ENCODE results near the gene ALG14. TPM values are rescaled to one million over a fixed set of nuclear protein-coding genes. Genes with fewer than 3 reads are reported as not detected.
"Not testable (repeated sequence)": the region's sequence is repeated elsewhere in the genome, so short reads cannot be mapped to it uniquely, and the experiment has no call there.

Gene ALG14
- total and polyA plus RNA-seq, 7 experiments from 2014 or later = 1.1 to 3.2 (median 1.7) TPM

DNA sequence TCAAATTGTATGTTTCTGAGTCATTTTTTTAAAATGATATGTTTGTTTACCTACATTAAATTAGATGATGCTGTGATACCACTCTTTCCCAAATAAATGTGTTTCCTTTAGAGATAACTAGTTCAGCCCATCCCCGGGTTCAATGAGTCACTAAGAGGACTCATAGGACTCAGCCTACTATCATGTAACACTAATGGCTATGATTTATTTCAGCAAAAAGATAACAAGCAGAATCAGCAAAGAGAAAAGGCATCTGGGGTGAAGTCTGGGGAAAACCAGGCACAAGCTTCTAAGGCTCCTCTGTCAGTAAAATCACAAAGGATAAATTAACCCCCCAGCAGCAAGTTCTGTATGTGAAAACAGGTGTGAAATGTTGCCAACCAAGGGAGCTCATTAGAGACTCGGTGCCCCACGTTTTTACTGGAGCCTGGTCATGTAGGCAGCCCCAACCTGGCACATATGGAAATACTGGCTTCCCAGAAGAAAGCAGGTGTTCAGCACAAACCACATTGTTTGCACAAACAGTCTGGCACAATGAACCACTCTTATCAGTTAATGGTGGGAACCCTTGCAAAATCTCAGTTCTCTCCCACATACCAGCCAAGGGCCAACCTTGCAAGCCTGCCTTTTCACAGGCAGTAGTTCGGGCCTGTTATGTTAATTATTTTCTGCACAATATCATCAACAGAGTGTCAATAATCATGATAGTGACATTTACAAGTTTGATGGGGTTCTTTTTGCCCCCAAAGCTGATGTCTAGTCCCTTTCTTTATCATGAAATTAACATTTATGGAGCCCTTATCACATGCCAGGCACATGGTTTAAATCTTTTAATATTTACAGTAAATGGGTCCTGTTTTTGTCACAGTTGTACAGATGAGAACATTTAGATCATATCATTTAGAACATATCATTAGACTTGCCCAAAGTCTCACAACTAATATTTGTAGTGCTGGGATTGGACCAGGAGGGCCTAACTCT, 122.8 kb downstream of the ALG14 start:
- no peaks in the 10 kb centered on the region for H3K4me1 ChIP-seq (ENCODE audit: control insufficient read depth in 2 of 2, insufficient read depth in 2 of 2, low read length in 2 of 2)
- peaks cover 0 to 4% (median 0%) of the 10 kb centered on the region in 5 donors for H3K36me3 Mint-ChIP-seq
- ChIA-PET CTCF (no interaction called here), POLR2A (no interaction called here)
- no peak overlapping the region for H3K4me3 ChIP-seq (ENCODE audit: low read length)
- no peak overlapping the region for H3K27ac Mint-ChIP-seq
- H3K36me3 ChIP-seq (ENCODE audit: control insufficient read depth in 2 of 3, insufficient read depth in 3 of 3, low read length in 3 of 3) = no peaks in the 10 kb centered on the region
- no peak overlapping the region for H3K4me3 Mint-ChIP-seq
- no peaks in the 10 kb centered on the region for H3K9me3 ChIP-seq (ENCODE audit: control insufficient read depth in 2 of 3, low read length in 3 of 3)
- intact Hi-C loops (cut with micrococcal nuclease) = no loop called here
- DNase-seq = no peak
- H3K27me3 Mint-ChIP-seq = peaks cover 0 to 11% (median 0%) of the 10 kb centered on the region in 5 donors
- H3K27me3 ChIP-seq (ENCODE audit: control insufficient read depth in 2 of 2, insufficient read depth in 2 of 2, low read length in 2 of 2) = no peaks in the 10 kb centered on the region
- H3K4me1 Mint-ChIP-seq = peaks cover 0 to 2% (median 0%) of the 10 kb centered on the region in 7 donors
- no peak overlapping the region for H3K27ac ChIP-seq (ENCODE audit: low read depth, low read length)
- ATAC-seq = no peak
- peaks cover 0 to 2% (median 0%) of the 10 kb centered on the region in 11 donors for H3K9me3 Mint-ChIP-seq

DNA sequence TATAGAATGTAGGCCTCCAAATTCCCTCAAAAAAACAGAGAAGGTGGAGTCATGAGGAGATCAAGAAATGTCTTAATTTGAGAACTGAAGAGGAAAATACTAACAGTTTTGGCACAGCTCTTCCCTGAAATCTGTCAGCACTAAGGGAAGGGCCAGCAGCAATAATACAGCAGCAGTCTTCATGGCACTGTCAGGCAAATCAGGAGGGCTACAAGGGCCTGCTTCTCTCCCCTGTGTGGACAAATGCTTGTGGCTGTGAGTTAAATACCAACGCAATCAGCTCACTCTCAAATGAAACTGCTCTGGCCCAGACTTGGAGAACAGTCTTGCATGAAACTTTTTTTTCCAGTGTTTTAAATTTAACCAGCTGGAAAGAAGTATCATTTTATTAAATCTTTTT, 125.3 kb downstream of the ALG14 start:
- CTCF ChIA-PET = no interaction called here
- intact Hi-C loops (cut with micrococcal nuclease) = no loop called here
- no peaks in the 10 kb centered on the region for H3K9me3 ChIP-seq (ENCODE audit: control insufficient read depth in 2 of 3, low read length in 3 of 3)

DNA sequence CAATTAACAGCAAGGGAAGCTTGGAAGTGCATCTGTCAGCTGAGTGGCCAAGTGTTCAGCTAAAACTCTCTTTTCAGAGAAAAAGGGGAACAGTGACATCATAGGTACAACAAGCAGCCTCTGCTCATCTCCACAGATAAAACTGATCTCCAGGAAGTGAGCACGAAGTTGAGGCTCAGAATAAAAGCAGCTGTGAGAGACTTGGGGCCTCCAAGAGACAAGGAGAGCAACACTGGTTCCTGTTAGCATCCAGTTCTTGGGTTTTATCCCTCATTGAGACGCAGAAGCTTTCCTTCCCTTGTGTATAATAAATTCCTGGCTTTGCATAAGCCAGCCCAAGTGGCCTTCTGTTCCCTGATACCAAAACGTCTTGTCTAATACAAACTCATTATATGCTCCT, 125.9 kb downstream of the ALG14 start:
- H3K27ac ChIP-seq (ENCODE audit: low read depth, low read length) = no peak overlapping the region
- no peak overlapping the region for H3K4me3 ChIP-seq (ENCODE audit: low read length)

More for the DNA sequence above, 125.3 kb downstream of the ALG14 start:
- Histone ChIP-seq H3K36me3 (ENCODE audit: control insufficient read depth in 2 of 3, insufficient read depth in 3 of 3, low read length in 3 of 3) (no peaks in the 10 kb centered on the region), H3K27me3 (ENCODE audit: control insufficient read depth in 2 of 2, insufficient read depth in 2 of 2, low read length in 2 of 2) (no peaks in the 10 kb centered on the region), H3K4me3 (ENCODE audit: low read length) (no peak overlapping the region), H3K4me1 (ENCODE audit: control insufficient read depth in 2 of 2, insufficient read depth in 2 of 2, low read length in 2 of 2) (no peaks in the 10 kb centered on the region), H3K27ac (ENCODE audit: low read depth, low read length) (no peak overlapping the region)
- Mint-ChIP-seq H3K4me1 (peaks cover 0 to 2% (median 0%) of the 10 kb centered on the region in 7 donors), H3K9me3 (no peaks in the 10 kb centered on the region), H3K27me3 (peaks cover 0 to 29% (median 6%) of the 10 kb centered on the region in 5 donors), H3K27ac (no peak overlapping the region), H3K4me3 (no peak overlapping the region), H3K36me3 (peaks cover 0 to 3% (median 0%) of the 10 kb centered on the region in 5 donors)
- ATAC-seq = no peak
- POLR2A ChIA-PET = no interaction called here
- no peak for DNase-seq

DNA sequence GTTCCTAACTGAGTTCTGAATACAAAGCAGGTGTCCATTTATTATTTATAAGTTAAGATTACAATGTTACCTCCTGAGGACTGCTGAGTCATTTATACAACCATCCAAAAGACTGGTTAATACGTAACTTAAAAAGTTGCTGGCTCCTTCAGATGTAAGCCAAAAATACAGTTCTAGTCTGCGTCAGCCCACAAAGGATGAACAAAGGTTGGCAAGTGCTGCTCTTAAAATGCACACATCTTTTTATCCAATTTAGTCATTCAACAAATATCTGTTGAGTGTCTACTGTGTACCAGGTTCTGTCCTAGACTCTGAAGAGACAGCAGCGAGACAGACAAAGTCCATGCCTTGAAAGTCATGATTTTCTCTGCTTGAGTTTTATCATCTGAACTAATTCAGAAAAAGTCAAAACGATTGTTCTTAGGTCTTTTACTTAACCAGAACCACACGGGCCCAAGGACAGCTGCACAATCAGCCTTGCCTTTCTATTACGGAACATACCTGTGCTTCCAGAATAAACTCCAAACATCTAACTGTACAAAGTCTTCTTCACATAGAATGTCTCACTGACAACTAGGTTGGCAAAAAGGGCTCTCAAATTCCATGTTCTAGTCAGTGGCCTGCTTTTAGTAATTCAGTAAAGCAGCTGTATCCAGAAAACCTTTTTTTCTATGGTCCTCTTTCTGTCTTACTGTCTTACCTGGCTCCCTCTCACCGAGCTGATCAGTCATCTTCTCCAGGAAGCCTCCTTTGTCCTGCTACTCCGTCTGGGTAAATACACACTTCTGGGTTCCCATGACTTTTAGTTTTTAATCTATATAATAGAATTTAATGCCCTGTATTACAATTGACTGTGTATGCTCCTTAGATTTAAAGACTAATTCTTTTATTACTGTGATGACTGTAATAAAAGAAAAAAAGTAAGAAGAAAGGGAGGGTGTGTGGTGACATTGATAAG, 130.3 kb downstream of the ALG14 start:
- H3K27me3 Mint-ChIP-seq = peaks cover 0 to 39% (median 11%) of the 10 kb centered on the region in 5 donors
- no peak overlapping the region for H3K27ac Mint-ChIP-seq
- H3K9me3 ChIP-seq (ENCODE audit: control insufficient read depth in 2 of 3, low read length in 3 of 3) = no peaks in the 10 kb centered on the region
- no peak for ATAC-seq
- POLR2A ChIA-PET = interaction anchor here (0.6 kb wide), 1 partner anchor 44 kb away, joined by 5 read pairs; no protein-coding TSS in a partner anchor
- no peaks in the 10 kb centered on the region for H3K4me1 ChIP-seq (ENCODE audit: control insufficient read depth in 2 of 2, insufficient read depth in 2 of 2, low read length in 2 of 2)
- H3K27me3 ChIP-seq (ENCODE audit: control insufficient read depth in 2 of 2, insufficient read depth in 2 of 2, low read length in 2 of 2) = no peaks in the 10 kb centered on the region
- peaks cover 0 to 7% (median 0%) of the 10 kb centered on the region in 5 donors for H3K36me3 Mint-ChIP-seq
- H3K9me3 Mint-ChIP-seq = no peaks in the 10 kb centered on the region
- no peak overlapping the region for H3K4me3 Mint-ChIP-seq
- H3K4me1 Mint-ChIP-seq = peaks cover 0 to 2% (median 0%) of the 10 kb centered on the region in 7 donors
- H3K27ac ChIP-seq (ENCODE audit: low read depth, low read length) = no peak overlapping the region
- DNase-seq = no peak
- intact Hi-C loops (cut with micrococcal nuclease) = no loop called here
- CTCF ChIA-PET = no interaction called here
- H3K4me3 ChIP-seq (ENCODE audit: low read length) = no peak overlapping the region
- H3K36me3 ChIP-seq (ENCODE audit: control insufficient read depth in 2 of 3, insufficient read depth in 3 of 3, low read length in 3 of 3) = no peaks in the 10 kb centered on the region

More for the DNA sequence above, 125.9 kb downstream of the ALG14 start:
- peaks cover 0 to 3% (median 0%) of the 10 kb centered on the region in 5 donors for H3K36me3 Mint-ChIP-seq
- no peaks in the 10 kb centered on the region for H3K9me3 Mint-ChIP-seq
- H3K4me1 Mint-ChIP-seq = peaks cover 0 to 2% (median 0%) of the 10 kb centered on the region in 7 donors
- H3K27me3 Mint-ChIP-seq = peaks cover 0 to 29% (median 6%) of the 10 kb centered on the region in 5 donors
- Histone ChIP-seq H3K36me3 (ENCODE audit: control insufficient read depth in 2 of 3, insufficient read depth in 3 of 3, low read length in 3 of 3) (no peaks in the 10 kb centered on the region), H3K4me1 (ENCODE audit: control insufficient read depth in 2 of 2, insufficient read depth in 2 of 2, low read length in 2 of 2) (no peaks in the 10 kb centered on the region), H3K9me3 (ENCODE audit: control insufficient read depth in 2 of 3, low read length in 3 of 3) (no peaks in the 10 kb centered on the region), H3K27me3 (ENCODE audit: control insufficient read depth in 2 of 2, insufficient read depth in 2 of 2, low read length in 2 of 2) (no peaks in the 10 kb centered on the region)
- no peak for ATAC-seq
- ChIA-PET CTCF (no interaction called here), POLR2A (no interaction called here)
- no peak for DNase-seq
- intact Hi-C loops (cut with micrococcal nuclease) = no loop called here
- H3K27ac Mint-ChIP-seq = no peak overlapping the region
- no peak overlapping the region for H3K4me3 Mint-ChIP-seq

DNA sequence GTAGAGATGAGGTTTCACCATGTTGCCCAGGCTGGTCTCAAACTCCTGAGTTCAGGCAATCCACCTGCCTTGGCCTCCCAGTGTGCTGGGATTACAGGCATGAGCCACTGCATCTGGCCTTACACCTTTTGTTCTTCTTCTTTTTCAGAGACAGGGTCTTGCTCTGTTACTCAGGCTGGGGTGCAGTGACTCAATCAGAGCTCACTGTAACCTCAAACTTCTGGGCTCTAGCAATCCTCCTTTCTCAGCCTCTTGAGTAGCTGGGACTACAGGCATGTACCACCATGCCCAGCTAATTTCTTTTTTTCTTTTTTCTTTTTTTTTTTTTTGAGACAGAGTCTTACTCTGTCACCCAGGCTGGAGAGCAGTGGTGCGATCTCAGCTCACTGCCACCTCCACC, 131.3 kb downstream of the ALG14 start:
- H3K4me1 ChIP-seq (ENCODE audit: control insufficient read depth in 2 of 2, insufficient read depth in 2 of 2, low read length in 2 of 2); intact Hi-C loops (cut with micrococcal nuclease); H3K27me3 ChIP-seq (ENCODE audit: control insufficient read depth in 2 of 2, insufficient read depth in 2 of 2, low read length in 2 of 2); DNase-seq; H3K4me3 Mint-ChIP-seq; H3K27ac ChIP-seq (ENCODE audit: low read depth, low read length); H3K4me3 ChIP-seq (ENCODE audit: low read length); H3K4me1 Mint-ChIP-seq; H3K9me3 ChIP-seq (ENCODE audit: control insufficient read depth in 2 of 3, low read length in 3 of 3); H3K9me3 Mint-ChIP-seq; H3K27ac Mint-ChIP-seq; CTCF ChIA-PET; H3K36me3 Mint-ChIP-seq; H3K36me3 ChIP-seq (ENCODE audit: control insufficient read depth in 2 of 3, insufficient read depth in 3 of 3, low read length in 3 of 3); POLR2A ChIA-PET; ATAC-seq: not testable (repeated sequence)
- peaks cover 0 to 39% (median 11%) of the 10 kb centered on the region in 5 donors for H3K27me3 Mint-ChIP-seq

DNA sequence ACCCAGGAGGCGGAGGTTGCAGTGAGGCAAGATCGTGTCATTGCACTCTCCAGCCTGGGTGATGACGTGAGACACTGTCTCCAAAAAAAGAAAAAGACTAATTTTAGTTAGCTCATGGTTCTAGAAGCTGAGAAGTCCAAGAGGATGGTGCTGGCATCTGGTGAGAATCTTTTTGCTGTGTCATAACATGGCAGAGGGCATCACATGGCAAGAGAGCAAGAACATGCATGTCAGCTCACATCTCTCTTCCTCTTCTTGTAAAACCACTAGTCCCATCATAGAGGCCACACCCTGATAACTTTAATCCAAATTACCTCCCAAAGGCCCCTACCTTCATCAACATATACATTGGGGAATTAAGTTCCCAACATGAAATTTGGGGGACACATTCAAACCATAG, 132.0 kb downstream of the ALG14 start:
- Histone ChIP-seq H3K4me3 (ENCODE audit: low read length) (no peak overlapping the region), H3K9me3 (ENCODE audit: control insufficient read depth in 2 of 3, low read length in 3 of 3) (no peaks in the 10 kb centered on the region), H3K4me1 (ENCODE audit: control insufficient read depth in 2 of 2, insufficient read depth in 2 of 2, low read length in 2 of 2) (no peaks in the 10 kb centered on the region), H3K27me3 (ENCODE audit: control insufficient read depth in 2 of 2, insufficient read depth in 2 of 2, low read length in 2 of 2) (no peaks in the 10 kb centered on the region), H3K36me3 (ENCODE audit: control insufficient read depth in 2 of 3, insufficient read depth in 3 of 3, low read length in 3 of 3) (no peaks in the 10 kb centered on the region), H3K27ac (ENCODE audit: low read depth, low read length) (no peak overlapping the region)
- ATAC-seq (no peak), DNase-seq (no peak)
- ChIA-PET CTCF (interaction anchor here (0.7 kb wide), 2 partner anchors 8 to 17 kb away, joined by 4 to 7 read pairs; no protein-coding TSS in a partner anchor), POLR2A (no interaction called here)
- Mint-ChIP-seq H3K27me3 (peaks cover 0 to 33% (median 11%) of the 10 kb centered on the region in 5 donors), H3K27ac (no peak overlapping the region), H3K4me3 (no peak overlapping the region), H3K9me3 (no peaks in the 10 kb centered on the region), H3K4me1 (peaks cover under 1 to 9% (median 4%) of the 10 kb centered on the region in 7 donors), H3K36me3 (peaks cover 0 to 7% (median 0%) of the 10 kb centered on the region in 5 donors)
- intact Hi-C loops (cut with micrococcal nuclease) = no loop called here

Measured in naive thymus-derived CD4-positive, alpha-beta T cell (primary cell).